ENCODE results near the gene LCE2C. TPM values are rescaled to one million over a fixed set of nuclear protein-coding genes. Genes with fewer than 3 reads are reported as not detected.

LCE2C gene
- total RNA-seq, 1 experiment from 2014 or later, result not detected

DNA sequence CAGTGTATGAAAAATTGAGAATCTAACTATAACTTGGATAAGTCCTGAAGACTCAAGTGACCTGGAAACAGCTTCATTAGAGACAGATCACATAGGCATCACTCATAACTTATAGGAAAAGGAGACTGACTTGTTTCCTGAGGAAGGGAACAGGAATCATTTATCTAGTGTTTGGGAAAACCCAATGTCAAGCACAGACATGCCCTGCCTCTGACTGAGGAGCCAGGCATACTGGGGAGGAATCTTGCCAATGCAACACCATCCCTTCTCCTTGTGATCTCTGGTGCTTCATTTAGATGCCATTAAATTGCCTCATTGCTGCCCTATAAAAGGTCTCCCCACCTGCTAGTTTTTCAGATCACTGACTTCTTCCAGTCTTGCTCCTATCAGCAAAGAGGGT is 43.2 kb downstream of the LCE2C start:
- TF ChIP-seq, protein P1, sequence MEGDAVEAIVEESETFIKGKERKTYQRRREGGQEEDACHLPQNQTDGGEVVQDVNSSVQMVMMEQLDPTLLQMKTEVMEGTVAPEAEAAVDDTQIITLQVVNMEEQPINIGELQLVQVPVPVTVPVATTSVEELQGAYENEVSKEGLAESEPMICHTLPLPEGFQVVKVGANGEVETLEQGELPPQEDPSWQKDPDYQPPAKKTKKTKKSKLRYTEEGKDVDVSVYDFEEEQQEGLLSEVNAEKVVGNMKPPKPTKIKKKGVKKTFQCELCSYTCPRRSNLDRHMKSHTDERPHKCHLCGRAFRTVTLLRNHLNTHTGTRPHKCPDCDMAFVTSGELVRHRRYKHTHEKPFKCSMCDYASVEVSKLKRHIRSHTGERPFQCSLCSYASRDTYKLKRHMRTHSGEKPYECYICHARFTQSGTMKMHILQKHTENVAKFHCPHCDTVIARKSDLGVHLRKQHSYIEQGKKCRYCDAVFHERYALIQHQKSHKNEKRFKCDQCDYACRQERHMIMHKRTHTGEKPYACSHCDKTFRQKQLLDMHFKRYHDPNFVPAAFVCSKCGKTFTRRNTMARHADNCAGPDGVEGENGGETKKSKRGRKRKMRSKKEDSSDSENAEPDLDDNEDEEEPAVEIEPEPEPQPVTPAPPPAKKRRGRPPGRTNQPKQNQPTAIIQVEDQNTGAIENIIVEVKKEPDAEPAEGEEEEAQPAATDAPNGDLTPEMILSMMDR (conservative IDR thresholded peaks at IDR 0.05), result no peak
- H3K79me2 ChIP-seq (ENCODE audit: insufficient read depth, low read length), result no peaks in the 10 kb centered on the region
- no peaks in the 10 kb centered on the region for H3K23me2 ChIP-seq (ENCODE audit: insufficient read length, low read depth, low read length, poor library complexity, severe bottlenecking)
- no peak overlapping the region for H3K23ac ChIP-seq (ENCODE audit: insufficient read length, low read depth, low read length)
- H2BK20ac ChIP-seq (ENCODE audit: low read depth, low read length, poor library complexity, severe bottlenecking), result no peak overlapping the region
- H3K27ac ChIP-seq (ENCODE audit: insufficient read length, low read depth, low read length), result no peak overlapping the region
- H2BK120ac ChIP-seq (ENCODE audit: low read depth, low read length, poor library complexity, severe bottlenecking), result no peak overlapping the region
- no peak overlapping the region for H3K18ac ChIP-seq (ENCODE audit: insufficient read length, low read depth, low read length)
- H4K8ac ChIP-seq (replicated peaks; ENCODE audit: insufficient read length, low read depth, low read length), result no peak overlapping the region
- H3K27ac Mint-ChIP-seq, result no peak overlapping the region
- H3K14ac ChIP-seq (ENCODE audit: insufficient read depth, low read length), result no peak overlapping the region
- peaks cover 4 to 29% (median 20%) of the 10 kb centered on the region in 3 experiments; a peak in 5 of 7 replicates for H3K36me3 Mint-ChIP-seq (ENCODE audit: insufficient read depth in 1 of 3, low read depth in 3 of 3)
- H2AFZ ChIP-seq (ENCODE audit: low read length), result no peak overlapping the region
- H3K4me1 Mint-ChIP-seq, result no peaks in the 10 kb centered on the region
- no peak overlapping the region for H3K4ac ChIP-seq (ENCODE audit: low read depth, low read length)
- DNase-seq, result no peak
- peaks cover 93% of the 10 kb centered on the region for H3K9me3 ChIP-seq (ENCODE audit: control insufficient read depth, low read depth, low read length)
- no peak overlapping the region for H2AK5ac ChIP-seq (ENCODE audit: insufficient read length, low read length)
- no peak overlapping the region for H3T11ph ChIP-seq (ENCODE audit: low read length)
- no peak overlapping the region for H3K9ac ChIP-seq (ENCODE audit: extremely low read depth, insufficient read length, low read length)
- H3K56ac ChIP-seq (ENCODE audit: insufficient read length, low read depth, low read length), result no peak overlapping the region
- no peaks in the 10 kb centered on the region for H3K4me1 ChIP-seq (ENCODE audit: insufficient read depth, low read length)
- H4K20me1 ChIP-seq (ENCODE audit: control insufficient read depth, insufficient read depth, insufficient read length), result no peaks in the 10 kb centered on the region
- no peak overlapping the region for H2BK15ac ChIP-seq (ENCODE audit: low read depth, low read length)
- no peak overlapping the region for H2BK12ac ChIP-seq (ENCODE audit: insufficient read length, low read depth, low read length)
- H4K5ac ChIP-seq (ENCODE audit: insufficient read length, low read depth, low read length), result no peak overlapping the region
- H3K4me2 ChIP-seq (ENCODE audit: insufficient read depth, insufficient read length, low read length), result no peak overlapping the region
- peaks cover 4% of the 10 kb centered on the region; the same call in 1 of the 2 replicates for H3K27me3 Mint-ChIP-seq (ENCODE audit: low read depth)
- H3K27me3 ChIP-seq (ENCODE audit: insufficient read depth, low read length), result no peaks in the 10 kb centered on the region
- no peak overlapping the region for H2BK5ac ChIP-seq (ENCODE audit: insufficient read length, low read length)
- no peak overlapping the region for H3K4me3 Mint-ChIP-seq
- H3K9me3 Mint-ChIP-seq, result peaks cover 96 to 98% of the 10 kb centered on the region in 2 experiments
- no peak overlapping the region for H4K91ac ChIP-seq (ENCODE audit: insufficient read length, low read depth, low read length)
- no peaks in the 10 kb centered on the region for H3K79me1 ChIP-seq (ENCODE audit: insufficient read depth, low read depth, low read length, poor library complexity, severe bottlenecking)
